Stimulated activated naive CD8-positive, alpha-beta T cell treated with anti-CD3 and anti-CD28 coated beads, Interleukin-15, Interleukin-2, amounts not matched to agents 100 ng/mL and 50 ng/mL, for 24 hours (primary cell): ENCODE results near the gene FBN2.

Experiments used
- H3K27ac Mint-ChIP-seq: one replicate; pipeline ENCODE4 v1.8.0; 2021; ENCODE audit warnings: mild to moderate bottlenecking, mixed read lengths
- H3K27me3 Mint-ChIP-seq: one replicate; pipeline ENCODE4 v1.8.0; 2021; ENCODE audit warnings: mixed read lengths
- H3K36me3 Mint-ChIP-seq: one replicate; pipeline ENCODE4 v1.8.0; 2021; ENCODE audit warnings: low read depth, mixed read lengths
- H3K4me1 Mint-ChIP-seq: one replicate; pipeline ENCODE4 v1.8.0; 2021; ENCODE audit warnings: low read depth, mixed read lengths
- H3K4me3 Mint-ChIP-seq: one replicate; pipeline ENCODE4 v1.8.0; 2021; ENCODE audit warnings: mild to moderate bottlenecking, mixed read lengths
- H3K9me3 Mint-ChIP-seq: one replicate; pipeline ENCODE4 v1.8.0; 2021; ENCODE audit warnings: mixed read lengths

FBN2 gene

GRCh38 chr5:128436749-128437188 is 101.3 kb downstream of the FBN2 start:
- no peak overlapping the region for H3K27ac Mint-ChIP-seq
- no peak overlapping the region for H3K4me3 Mint-ChIP-seq
- no peaks in the 10 kb centered on the region for H3K36me3 Mint-ChIP-seq
- H3K27me3 Mint-ChIP-seq: no peaks in the 10 kb centered on the region
- H3K4me1 Mint-ChIP-seq: no peaks in the 10 kb centered on the region
- no peaks in the 10 kb centered on the region for H3K9me3 Mint-ChIP-seq

GRCh38 chr5:128435861-128436260 is 102.2 kb downstream of the FBN2 start:
- Mint-ChIP-seq H3K27me3 (no peaks in the 10 kb centered on the region), H3K27ac (no peak overlapping the region), H3K4me3 (no peak overlapping the region), H3K4me1 (no peaks in the 10 kb centered on the region), H3K9me3 (no peaks in the 10 kb centered on the region), H3K36me3 (no peaks in the 10 kb centered on the region)

- no peaks in the 10 kb centered on the region for H3K27me3 Mint-ChIP-seq
- H3K4me3 Mint-ChIP-seq: no peak overlapping the region
- no peaks in the 10 kb centered on the region for H3K4me1 Mint-ChIP-seq
- H3K27ac Mint-ChIP-seq: no peak overlapping the region
- no peaks in the 10 kb centered on the region for H3K36me3 Mint-ChIP-seq
- no peaks in the 10 kb centered on the region for H3K9me3 Mint-ChIP-seq
These were observed 103.1 kb downstream of the FBN2 start for GRCh38 chr5:128434993-128435392.

- no peaks in the 10 kb centered on the region for H3K27me3 Mint-ChIP-seq
- no peaks in the 10 kb centered on the region for H3K4me1 Mint-ChIP-seq
- no peaks in the 10 kb centered on the region for H3K9me3 Mint-ChIP-seq
- no peak overlapping the region for H3K27ac Mint-ChIP-seq
- H3K4me3 Mint-ChIP-seq: no peak overlapping the region
- H3K36me3 Mint-ChIP-seq: no peaks in the 10 kb centered on the region
These were observed 105.1 kb downstream of the FBN2 start for GRCh38 chr5:128432913-128433440.

- H3K27ac Mint-ChIP-seq: no peak overlapping the region
- H3K4me3 Mint-ChIP-seq: no peak overlapping the region
- H3K27me3 Mint-ChIP-seq: no peaks in the 10 kb centered on the region
- no peaks in the 10 kb centered on the region for H3K36me3 Mint-ChIP-seq
- no peaks in the 10 kb centered on the region for H3K4me1 Mint-ChIP-seq
- H3K9me3 Mint-ChIP-seq: peaks cover 3% of the 10 kb centered on the region
These were observed 110.1 kb downstream of the FBN2 start for GRCh38 chr5:128427921-128428320.

GRCh38 chr5:128426090-128426534 is 111.9 kb downstream of the FBN2 start:
- H3K4me3 Mint-ChIP-seq: no peak overlapping the region
- H3K36me3 Mint-ChIP-seq: no peaks in the 10 kb centered on the region
- H3K9me3 Mint-ChIP-seq: peaks cover 3% of the 10 kb centered on the region
- no peak overlapping the region for H3K27ac Mint-ChIP-seq
- no peaks in the 10 kb centered on the region for H3K4me1 Mint-ChIP-seq
- H3K27me3 Mint-ChIP-seq: no peaks in the 10 kb centered on the region

GRCh38 chr5:128424646-128425045 is 113.4 kb downstream of the FBN2 start:
- H3K4me3 Mint-ChIP-seq: no peak overlapping the region
- no peaks in the 10 kb centered on the region for H3K27me3 Mint-ChIP-seq
- no peaks in the 10 kb centered on the region for H3K36me3 Mint-ChIP-seq
- no peaks in the 10 kb centered on the region for H3K4me1 Mint-ChIP-seq
- H3K27ac Mint-ChIP-seq: no peak overlapping the region
- peaks cover 3% of the 10 kb centered on the region for H3K9me3 Mint-ChIP-seq

- H3K27me3 Mint-ChIP-seq: no peaks in the 10 kb centered on the region
These were observed 115.4 kb downstream of the FBN2 start for GRCh38 chr5:128422612-128423011.

GRCh38 chr5:128414469-128414868 is 123.6 kb downstream of the FBN2 start:
- peaks cover 14% of the 10 kb centered on the region for H3K9me3 Mint-ChIP-seq
- no peaks in the 10 kb centered on the region for H3K4me1 Mint-ChIP-seq
- no peak overlapping the region for H3K27ac Mint-ChIP-seq
- no peaks in the 10 kb centered on the region for H3K36me3 Mint-ChIP-seq
- no peak overlapping the region for H3K4me3 Mint-ChIP-seq
- no peaks in the 10 kb centered on the region for H3K27me3 Mint-ChIP-seq

More at GRCh38 chr5:128422612-128423011, 115.4 kb downstream of the FBN2 start:
- H3K4me3 Mint-ChIP-seq: no peak overlapping the region
- H3K27ac Mint-ChIP-seq: no peak overlapping the region
- no peaks in the 10 kb centered on the region for H3K36me3 Mint-ChIP-seq
- peaks cover 9% of the 10 kb centered on the region for H3K9me3 Mint-ChIP-seq
- H3K4me1 Mint-ChIP-seq: no peaks in the 10 kb centered on the region

GRCh38 chr5:128413356-128413755 is 124.7 kb downstream of the FBN2 start:
- Mint-ChIP-seq H3K36me3 (no peaks in the 10 kb centered on the region), H3K27ac (no peak overlapping the region), H3K4me3 (no peak overlapping the region)

GRCh38 chr5:128412145-128412930 is 125.7 kb downstream of the FBN2 start:
- H3K27ac Mint-ChIP-seq: no peak overlapping the region

More at GRCh38 chr5:128413356-128413755, 124.7 kb downstream of the FBN2 start:
- no peaks in the 10 kb centered on the region for H3K4me1 Mint-ChIP-seq
- H3K27me3 Mint-ChIP-seq: no peaks in the 10 kb centered on the region
- H3K9me3 Mint-ChIP-seq: peaks cover 12% of the 10 kb centered on the region

GRCh38 chr5:128409166-128409800 is 128.8 kb downstream of the FBN2 start:
- Mint-ChIP-seq H3K4me3 (no peak overlapping the region), H3K27ac (no peak overlapping the region), H3K4me1 (no peaks in the 10 kb centered on the region), H3K9me3 (no peaks in the 10 kb centered on the region), H3K27me3 (no peaks in the 10 kb centered on the region), H3K36me3 (no peaks in the 10 kb centered on the region)

More at GRCh38 chr5:128412145-128412930, 125.7 kb downstream of the FBN2 start:
- Mint-ChIP-seq H3K9me3 (peaks cover 4% of the 10 kb centered on the region), H3K4me3 (no peak overlapping the region), H3K27me3 (no peaks in the 10 kb centered on the region), H3K36me3 (no peaks in the 10 kb centered on the region), H3K4me1 (no peaks in the 10 kb centered on the region)

- no peak overlapping the region for H3K27ac Mint-ChIP-seq
- no peaks in the 10 kb centered on the region for H3K9me3 Mint-ChIP-seq
- no peaks in the 10 kb centered on the region for H3K27me3 Mint-ChIP-seq
- H3K4me3 Mint-ChIP-seq: no peak overlapping the region
- no peaks in the 10 kb centered on the region for H3K4me1 Mint-ChIP-seq
- H3K36me3 Mint-ChIP-seq: no peaks in the 10 kb centered on the region
These were observed 129.4 kb downstream of the FBN2 start for GRCh38 chr5:128408622-128409021.

GRCh38 chr5:128407944-128408343 is 130.1 kb downstream of the FBN2 start:
- no peaks in the 10 kb centered on the region for H3K9me3 Mint-ChIP-seq

GRCh38 chr5:128406803-128407202 is 131.2 kb downstream of the FBN2 start:
- no peaks in the 10 kb centered on the region for H3K36me3 Mint-ChIP-seq
- H3K9me3 Mint-ChIP-seq: no peaks in the 10 kb centered on the region
- H3K4me3 Mint-ChIP-seq: no peak overlapping the region
- no peaks in the 10 kb centered on the region for H3K27me3 Mint-ChIP-seq
- no peak overlapping the region for H3K27ac Mint-ChIP-seq
- H3K4me1 Mint-ChIP-seq: no peaks in the 10 kb centered on the region

More at GRCh38 chr5:128407944-128408343, 130.1 kb downstream of the FBN2 start:
- H3K4me3 Mint-ChIP-seq: no peak overlapping the region
- no peaks in the 10 kb centered on the region for H3K4me1 Mint-ChIP-seq
- no peaks in the 10 kb centered on the region for H3K36me3 Mint-ChIP-seq
- H3K27me3 Mint-ChIP-seq: no peaks in the 10 kb centered on the region
- H3K27ac Mint-ChIP-seq: no peak overlapping the region
